GM18499 (cell line): ENCODE results near the gene GPRC5C.
"Not testable (repeated sequence)": the region's sequence is repeated elsewhere in the genome, so short reads cannot be mapped to it uniquely, and the experiment has no call there.

ENCODE experiments used
- ATAC-seq: cut with Tn5 transposase; IDR thresholded peaks from one replicate; pipeline ENCODE4 v1.9.1; 2021; ENCODE audit warnings: moderate number of reproducible peaks; ENCODE audit not compliant: insufficient read depth, unreplicated experiment

Gene GPRC5C

GRCh38 chr17:74466111-74466827 is 34.4 kb downstream of the GPRC5C start, which contains the start of gene CD300A:
CD300A (plus strand) TSS chr17:74466634; CDS start chr17:74466704, 70 bp downstream.
- no peak for ATAC-seq

DNA sequence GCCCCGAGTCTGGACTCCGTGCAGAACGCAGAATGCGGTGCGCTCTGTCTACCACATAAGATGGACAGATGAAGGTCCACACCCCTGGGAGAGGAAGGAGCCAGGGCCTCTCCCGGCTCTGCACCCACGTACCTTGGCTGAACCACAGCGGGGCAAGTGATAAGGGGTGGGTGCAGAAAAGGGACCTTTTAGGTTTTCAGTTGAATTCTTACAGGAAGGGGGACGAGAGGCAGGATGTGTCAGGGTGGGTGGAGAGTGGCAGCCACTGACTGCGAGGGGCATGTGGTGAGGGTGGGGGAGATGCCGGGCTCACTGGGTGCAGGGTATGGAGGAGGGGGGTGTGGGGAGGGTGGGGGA is 34.9 kb downstream of the GPRC5C start:
- ATAC-seq = no peak

DNA sequence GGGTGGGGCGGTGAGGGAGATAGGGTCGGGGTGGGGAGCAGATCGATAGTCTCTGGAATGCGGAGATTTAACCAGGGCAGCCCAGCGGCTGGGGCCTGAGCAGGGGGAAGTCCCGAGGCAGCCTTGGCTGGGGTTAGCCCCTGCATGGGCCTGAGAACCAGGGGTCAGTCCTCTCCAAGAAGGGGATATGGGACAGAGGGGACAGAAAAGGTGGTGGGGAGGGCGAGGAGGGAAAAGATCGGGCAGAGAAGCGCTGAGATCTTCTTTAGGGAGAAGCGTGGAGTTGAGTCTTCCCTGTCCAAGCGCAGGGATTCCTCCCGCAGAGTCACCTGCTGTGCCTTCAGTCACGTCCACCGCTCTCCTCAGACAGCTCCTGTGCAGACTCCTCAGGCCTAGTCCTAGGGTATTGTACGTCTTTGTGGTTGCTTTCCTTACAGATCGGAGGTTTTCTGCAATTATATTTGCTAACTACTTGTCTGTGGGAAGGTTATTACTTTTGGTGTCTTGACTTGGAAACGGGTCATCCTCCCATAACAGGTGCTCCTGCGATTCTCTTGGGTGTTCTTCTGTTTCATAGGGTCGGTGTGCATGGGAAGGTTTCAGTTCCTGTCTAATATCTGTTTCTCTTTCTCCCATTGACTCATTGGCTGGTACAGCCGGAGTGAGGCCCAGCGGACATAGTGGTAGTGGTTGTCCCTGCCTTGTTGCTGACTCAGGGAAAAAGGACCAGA is 35.5 kb downstream of the GPRC5C start:
- peak; percentile 48 for ATAC-seq

GRCh38 chr17:74471341-74471740 is 39.5 kb downstream of the GPRC5C start:
- ATAC-seq = no peak

DNA sequence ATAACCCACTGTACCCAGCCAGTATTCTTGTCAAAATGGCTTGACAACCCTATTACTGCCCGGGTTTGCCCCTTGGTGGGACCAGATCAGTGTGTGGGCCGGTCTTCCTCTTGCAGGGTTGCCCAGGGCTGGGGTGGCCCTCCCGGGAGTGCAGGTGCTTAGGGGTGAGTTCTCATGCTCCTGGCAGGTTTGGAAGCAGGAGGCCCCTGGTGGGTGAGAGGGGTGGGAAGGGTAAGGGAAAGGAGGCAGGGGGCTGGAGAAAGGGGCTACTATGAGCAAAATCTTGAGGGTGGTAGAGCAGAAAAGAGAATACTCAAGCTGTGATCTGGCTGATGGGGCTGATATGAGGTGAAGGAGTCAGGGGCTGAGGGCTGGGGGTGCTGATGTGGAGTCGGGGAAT is 41.0 kb downstream of the GPRC5C start:
- ATAC-seq = no peak

- no peak for ATAC-seq
Observed at GRCh38 chr17:74473294-74473693, 41.4 kb downstream of the GPRC5C start.

DNA sequence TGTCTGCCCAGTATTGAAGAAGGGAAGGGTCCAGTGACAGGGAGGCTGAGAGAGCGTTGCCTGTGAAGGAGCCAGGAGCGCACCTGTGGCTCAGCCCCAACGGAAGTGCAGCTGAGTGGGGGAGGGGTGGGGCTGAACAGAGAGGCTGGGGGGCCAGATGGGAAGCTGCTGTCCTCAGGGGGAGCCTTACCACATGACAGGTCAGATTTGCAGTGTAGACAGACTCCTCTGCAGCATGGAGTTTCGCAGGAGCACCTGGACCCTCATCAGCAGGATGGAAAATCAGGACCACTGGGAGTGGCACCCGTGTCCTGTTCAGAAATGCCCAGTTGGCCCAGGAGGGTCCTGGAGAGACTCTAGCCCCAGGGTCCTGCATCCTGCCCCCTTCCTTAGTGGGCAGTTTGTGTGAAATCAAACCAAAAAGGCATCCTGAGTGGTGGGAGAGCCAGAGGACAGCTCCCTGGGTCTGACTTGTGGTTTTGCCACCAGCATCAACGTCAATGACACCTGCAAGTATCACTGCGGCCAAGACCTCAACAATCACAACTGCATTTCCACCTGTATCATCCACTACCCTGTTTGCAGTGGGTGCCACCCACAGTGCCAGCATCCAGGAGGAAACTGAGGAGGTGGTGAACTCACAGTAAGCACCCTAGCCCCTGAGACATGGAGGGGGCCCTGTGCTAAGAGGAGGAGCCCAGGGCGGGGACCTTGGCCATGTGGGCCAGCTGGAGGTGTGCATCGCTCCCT is 42.3 kb downstream of the GPRC5C start:
- ATAC-seq = no peak

DNA sequence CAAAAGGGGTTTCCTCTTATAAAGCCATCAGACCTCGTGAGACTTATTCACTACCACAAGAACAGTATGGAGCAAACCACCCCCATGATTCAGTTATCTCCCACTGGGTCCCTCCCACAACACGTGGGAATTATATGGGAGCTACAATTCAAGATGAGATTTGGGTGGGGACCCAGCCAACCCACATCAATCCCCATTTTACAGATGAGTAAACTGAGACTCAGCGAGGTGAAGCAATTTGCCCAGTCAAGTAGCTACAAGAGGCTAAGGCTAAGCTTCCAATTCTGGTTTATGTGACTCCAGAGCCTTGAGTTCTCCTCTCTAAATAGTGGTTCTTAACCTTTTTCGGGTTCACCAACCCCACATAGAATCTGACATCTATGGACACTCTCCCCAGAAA is 43.3 kb downstream of the GPRC5C start:
- no peak for ATAC-seq

DNA sequence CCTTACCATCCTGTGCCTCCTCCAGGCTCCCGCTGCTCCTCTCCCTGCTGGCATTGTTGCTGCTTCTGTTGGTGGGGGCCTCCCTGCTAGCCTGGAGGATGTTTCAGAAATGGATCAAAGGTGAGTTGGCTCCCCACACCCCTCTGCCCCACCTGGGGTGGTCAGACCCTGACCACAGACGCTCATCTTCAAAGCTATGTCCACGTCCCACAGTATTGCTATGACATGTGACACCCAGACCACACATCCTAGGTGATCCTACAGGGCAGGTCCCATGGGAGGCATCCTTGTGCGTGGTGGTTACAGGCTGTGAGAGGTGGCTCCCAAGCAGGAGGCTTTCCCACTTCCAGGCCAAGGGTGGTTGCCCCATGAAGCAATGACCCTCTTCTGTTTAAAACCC is 45.5 kb downstream of the GPRC5C start:
- no peak for ATAC-seq

DNA sequence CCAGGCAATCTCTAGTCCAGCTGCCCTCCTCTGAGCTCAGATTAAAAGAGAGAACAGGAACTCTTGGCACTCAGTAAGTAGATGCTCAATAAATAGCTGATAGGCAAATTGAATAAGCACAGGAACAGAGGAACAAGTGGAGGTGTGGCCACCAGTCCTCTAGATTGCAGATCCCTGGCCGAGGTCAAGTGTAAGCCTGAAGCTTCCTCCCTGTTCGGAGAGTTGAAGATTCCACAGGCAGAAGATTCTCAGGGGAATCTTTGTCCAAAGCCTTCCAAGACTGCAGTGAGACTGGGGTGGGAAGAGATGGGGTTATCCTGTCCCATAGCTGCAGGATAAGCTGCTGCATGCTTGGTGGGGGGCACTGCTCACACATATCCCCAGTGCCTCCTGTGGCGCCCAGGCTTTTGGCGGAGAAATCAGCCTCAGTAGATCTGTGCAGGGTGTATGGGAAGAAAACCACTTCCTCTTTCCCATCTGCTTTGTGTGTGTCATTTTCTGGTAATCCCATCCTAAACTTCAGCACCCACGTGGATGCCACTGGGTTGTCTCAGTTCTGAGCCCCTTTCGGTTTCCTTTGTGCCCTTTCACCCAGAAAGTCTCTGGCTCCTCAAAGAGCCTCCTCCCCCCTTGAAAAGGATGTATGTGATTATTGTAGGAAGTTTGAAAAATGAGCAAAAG is 46.7 kb downstream of the GPRC5C start:
- no peak for ATAC-seq

DNA sequence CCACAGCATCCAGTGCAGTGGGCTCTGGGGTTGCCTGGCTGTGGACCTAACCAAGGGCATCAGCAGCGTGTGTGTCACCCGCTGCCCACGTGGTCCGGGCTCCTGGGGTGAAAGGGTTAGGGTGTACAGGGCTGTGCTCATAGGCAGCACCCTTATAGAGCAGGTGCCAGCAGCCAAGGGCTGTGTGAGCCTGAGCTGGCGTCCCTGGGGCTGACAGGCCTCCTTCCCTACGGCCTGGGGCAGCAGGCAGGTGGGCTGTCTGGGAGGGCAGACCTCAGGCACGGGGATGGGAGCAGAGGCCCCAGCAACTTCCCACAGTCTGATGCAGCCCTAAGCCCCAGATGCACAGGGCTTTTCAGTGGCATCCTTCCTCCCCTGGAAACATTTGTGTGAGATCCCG is 48.4 kb downstream of the GPRC5C start:
- ATAC-seq = no peak

- ATAC-seq = no peak
Observed at GRCh38 chr17:74481621-74482020, 49.7 kb downstream of the GPRC5C start.

- ATAC-seq = no peak
Observed at GRCh38 chr17:74484066-74484465, 52.2 kb downstream of the GPRC5C start.

- no peak for ATAC-seq
Observed at GRCh38 chr17:74485022-74485743, 53.3 kb downstream of the GPRC5C start.

- ATAC-seq = no peak
Observed at GRCh38 chr17:74485841-74486240, 54.0 kb downstream of the GPRC5C start.

DNA sequence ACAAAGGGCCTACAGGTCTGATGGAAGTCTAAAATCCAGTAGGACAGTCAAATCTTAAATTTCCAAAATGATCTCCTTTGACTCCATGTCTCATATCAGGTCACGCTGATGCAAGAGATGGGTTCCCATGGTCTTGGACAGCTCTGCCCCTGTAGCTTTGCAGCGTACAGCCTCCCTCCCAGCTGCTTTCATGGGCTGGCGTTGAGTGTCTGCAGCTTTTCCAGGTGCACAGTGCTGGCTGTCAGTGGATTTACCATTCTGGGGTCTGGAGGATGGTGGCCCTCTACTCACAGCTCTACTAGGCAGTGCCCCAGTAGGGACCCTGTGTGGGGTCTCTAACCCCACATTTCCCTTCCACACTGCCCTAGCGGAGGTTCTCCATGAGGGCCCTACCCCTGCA is 56.4 kb downstream of the GPRC5C start:
- not testable (repeated sequence) for ATAC-seq

- ATAC-seq = no peak
Observed at GRCh38 chr17:74490716-74491115, 58.8 kb downstream of the GPRC5C start.

- ATAC-seq = no peak
Observed at GRCh38 chr17:74491626-74492025, 59.7 kb downstream of the GPRC5C start.

DNA sequence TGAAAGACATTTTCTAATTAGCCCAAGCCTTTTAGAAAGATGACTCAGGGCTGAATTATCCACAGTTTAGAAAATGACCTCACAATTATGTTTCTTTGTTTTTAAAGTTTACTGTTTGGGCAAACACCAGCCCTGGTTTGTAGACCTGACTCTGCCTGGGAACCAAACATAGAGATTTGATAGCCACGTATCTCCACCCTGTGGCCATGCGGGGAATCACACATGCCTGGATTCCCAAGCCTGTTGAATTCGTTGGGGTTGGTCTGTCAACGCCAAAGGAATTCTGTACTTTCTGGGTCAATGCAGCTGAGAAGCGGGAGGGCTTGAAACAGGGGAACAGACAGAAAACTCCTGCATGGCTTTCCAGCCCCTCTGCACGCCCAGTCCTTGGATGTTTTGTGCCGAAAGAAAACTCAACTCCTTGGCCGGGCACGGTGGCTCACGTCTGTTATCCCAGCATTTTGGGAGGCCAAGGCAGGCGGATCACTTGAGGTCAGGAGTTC is 61.5 kb downstream of the GPRC5C start:
- no peak for ATAC-seq
